ENCODE data around the gene AMFR.
A peak's percentile ranks its signal among the peaks of the same experiment; 100 is the strongest.
"Not testable (repeated sequence)": the region's sequence is repeated elsewhere in the genome, so short reads cannot be mapped to it uniquely, and the experiment has no call there.

AMFR gene

GRCh38 chr16:56423584-56424403, 1.6 kb downstream of the AMFR start:
- peak in 1 of 2 donors; percentile 14 for DNase-seq

- DNase-seq = no peak
Observed at GRCh38 chr16:56422896-56423441, 2.4 kb downstream of the AMFR start.

GRCh38 chr16:56421976-56422669, 3.2 kb downstream of the AMFR start:
- DNase-seq = no peak

- DNase-seq = no peak
Observed at GRCh38 chr16:56421313-56421712, 4.0 kb downstream of the AMFR start.

GRCh38 chr16:56420613-56421012, 4.7 kb downstream of the AMFR start:
- DNase-seq = no peak

- no peak for DNase-seq
Observed at GRCh38 chr16:56419740-56420548, 5.4 kb downstream of the AMFR start.

- DNase-seq = no peak
Observed at GRCh38 chr16:56417138-56417537, 8.2 kb downstream of the AMFR start.

- no peak for DNase-seq
Observed at GRCh38 chr16:56415875-56416274, 9.5 kb downstream of the AMFR start.

- DNase-seq = no peak
Observed at GRCh38 chr16:56414366-56414765, 11.0 kb downstream of the AMFR start.

- DNase-seq = no peak
Observed at GRCh38 chr16:56413381-56413780, 12.0 kb downstream of the AMFR start.

GRCh38 chr16:56411624-56412023, 13.7 kb downstream of the AMFR start:
- DNase-seq = no peak

GRCh38 chr16:56411123-56411522, 14.2 kb downstream of the AMFR start:
- DNase-seq = no peak

GRCh38 chr16:56409195-56409594, 16.1 kb downstream of the AMFR start:
- no peak for DNase-seq

GRCh38 chr16:56408379-56409098, 16.8 kb downstream of the AMFR start:
- DNase-seq = no peak

GRCh38 chr16:56405977-56406672, 19.2 kb downstream of the AMFR start:
- no peak for DNase-seq

- no peak for DNase-seq
Observed at GRCh38 chr16:56401482-56401881, 23.9 kb downstream of the AMFR start.

- no peak for DNase-seq
Observed at GRCh38 chr16:56400458-56400857, 24.9 kb downstream of the AMFR start.

- DNase-seq = no peak
Observed at GRCh38 chr16:56399486-56399885, 25.9 kb downstream of the AMFR start.

GRCh38 chr16:56399047-56399446, 26.3 kb downstream of the AMFR start:
- no peak for DNase-seq

GRCh38 chr16:56396724-56397123, 28.6 kb downstream of the AMFR start:
- not testable (repeated sequence) for DNase-seq

- no peak for DNase-seq
Observed at GRCh38 chr16:56389554-56389953, 35.8 kb downstream of the AMFR start.

- DNase-seq = no peak
Observed at GRCh38 chr16:56388209-56388608, 37.1 kb downstream of the AMFR start.
